OCI-LY7 (cell line): Measurements from ENCODE around the gene FYN. TPM values are rescaled to one million over a fixed set of nuclear protein-coding genes. Genes with fewer than 3 reads are reported as not detected.

Experiments
- BruUV-seq: library from RNA; stranded (reverse); fragments of 400-500 nt; replicated peaks from 2 replicates; lab custom pipeline; 2021; lab: Mats Ljungman, UMichigan
- CTCF ChIA-PET: fragments of 300-600 bp; sonication (Branson Sonifier 250); formaldehyde crosslinking; loops from one replicate; lab custom pipeline; 2022; ENCODE audit warnings: antibody characterized with exemption; ENCODE audit not compliant: unreplicated experiment; lab: Charles Lee
- POLR2A ChIA-PET: fragments of 300-600 bp; sonication (Branson Sonifier 250); formaldehyde crosslinking; loops from one replicate; lab custom pipeline; 2022; ENCODE audit warnings: antibody characterized with exemption; lab: Charles Lee
- DNase-seq: peaks from one replicate; pipeline ENCODE4 v3.0.0-alpha.2; 2015; ENCODE audit warnings: low spot score
- H2AFZ ChIP-seq: fragments of 200-600 bp; sonication (generic), shearing (Covaris generic); 2 replicates; pipeline ENCODE4 v1.6.1; 2014; ENCODE audit warnings: mild to moderate bottlenecking, antibody characterized with exemption, low read length, moderate library complexity
- H3K27ac ChIP-seq: fragments of 200-600 bp; sonication (generic); 2 replicates; pipeline ENCODE4 v1.5.1; 2014; ENCODE audit warnings: mixed run types, low read depth, mild to moderate bottlenecking, moderate library complexity, low read length, inconsistent platforms; ENCODE audit not compliant: poor library complexity, severe bottlenecking
- H3K36me3 ChIP-seq: fragments of 200-600 bp; sonication (generic); 2 replicates; pipeline ENCODE4 v1.6.1; 2014; ENCODE audit warnings: mild to moderate bottlenecking, antibody characterized with exemption, low read length, moderate library complexity, mixed read lengths; ENCODE audit not compliant: insufficient read depth
- H3K4me1 ChIP-seq: fragments of 200-600 bp; sonication (generic); 2 replicates; pipeline ENCODE4 v1.5.1; 2014; ENCODE audit warnings: mild to moderate bottlenecking, low read length; ENCODE audit not compliant: insufficient read depth, poor library complexity, severe bottlenecking
- H3K4me2 ChIP-seq: fragments of 200-600 bp; sonication (generic); 2 replicates; pipeline ENCODE4 v1.6.1; 2014; ENCODE audit warnings: mild to moderate bottlenecking, low read length
- H3K4me3 ChIP-seq: fragments of 200-600 bp; sonication (generic); 2 replicates; pipeline ENCODE4 v1.5.1; 2014; ENCODE audit warnings: mild to moderate bottlenecking, low read depth, low read length; ENCODE audit not compliant: poor library complexity, severe bottlenecking
- H3K79me2 ChIP-seq: fragments of 200-600 bp; sonication (generic); 2 replicates; pipeline ENCODE4 v1.6.1; 2016; ENCODE audit warnings: low read depth, mild to moderate bottlenecking, low read length, moderate library complexity, mixed read lengths; ENCODE audit not compliant: insufficient read depth
- H3K9me2 ChIP-seq: fragments of 200-600 bp; sonication (generic); 2 replicates; pipeline ENCODE4 v1.6.1; 2016; ENCODE audit warnings: mild to moderate bottlenecking, low read length, mixed read lengths; ENCODE audit not compliant: insufficient read depth
- H3K9me3 ChIP-seq: fragments of 200-600 bp; sonication (generic); 2 replicates; pipeline ENCODE4 v1.6.1; 2014; ENCODE audit warnings: mild to moderate bottlenecking, mixed run types, low read length, mixed read lengths
- H4K20me1 ChIP-seq: fragments of 200-600 bp; sonication (generic); 2 replicates; pipeline ENCODE4 v1.6.1; 2014; ENCODE audit warnings: mild to moderate bottlenecking, antibody characterized with exemption, low read length, moderate library complexity, mixed read lengths; ENCODE audit not compliant: insufficient read depth
- CTCF ChIP-seq: fragments of 200-600 bp; sonication (generic); conservative IDR thresholded peaks from 2 replicates; pipeline ENCODE4 v1.5.1; 2014; ENCODE audit warnings: mild to moderate bottlenecking, antibody characterized with exemption, low read length, moderate library complexity, mixed read lengths
- EZH2phosphoT487 ChIP-seq: fragments of 200-600 bp; sonication (generic); IDR thresholded peaks from 2 replicates; pipeline ENCODE4 v1.6.1; 2018; ENCODE audit warnings: low read depth, borderline replicate concordance, mild to moderate bottlenecking, mixed run types, antibody characterized with exemption, low read length, moderate library complexity, mixed read lengths
- intact Hi-C: fragments of 100-400 bp; cut with micrococcal nuclease; formaldehyde crosslinking; loops from one replicate; pipeline ENCODE4 v1.10.0; 2022; ENCODE audit not compliant: unreplicated experiment
- total RNA-seq, 2 experiments: library from RNA; depleted of rRNA in 1 of 2; stranded (reverse); fragments of >200 nt in 1 of 2; shearing (Covaris generic) in 1 of 2; gene quantifications; 2 replicates each; pipeline ENCODE4 v1.2.3, GENCODE V29; 2014 to 2022

FYN gene
- total RNA-seq, 2 experiments from 2014 or later, result 57.3 to 92.9 TPM

GRCh38 chr6:111842271-111842822, 30.9 kb downstream of the FYN start:
- ChIA-PET CTCF (no interaction called here), POLR2A (interaction anchor here (0.6 to 1.0 kb wide), 3 partner anchors 26 to 244 kb away, joined by 3 to 5 read pairs (median 3); no protein-coding TSS in a partner anchor)
- Histone ChIP-seq H3K27ac (no peak overlapping the region), H3K9me3 (no peaks in the 10 kb centered on the region), H3K36me3 (0 out of 2 replicates have a peak, but pooled peaks cover 8% of the 10 kb centered on the region), H4K20me1 (no peaks in the 10 kb centered on the region), H3K4me1 (peaks cover 32% of the 10 kb centered on the region), H3K4me3 (no peak overlapping the region), H3K79me2 (no peaks in the 10 kb centered on the region), H3K9me2 (no peaks in the 10 kb centered on the region), H3K4me2 (peak overlapping the region; percentile 37; the same call in 1 of the 2 replicates), H2AFZ (no peak overlapping the region)
- TF ChIP-seq CTCF (no peak), EZH2phosphoT487 (no peak)
- intact Hi-C loops, result loop anchor here (5.0 kb wide), 1 partner anchor 75 kb away; no protein-coding TSS in a partner anchor
- no TSS peak for BruUV-seq
- DNase-seq, result no peak

- Histone ChIP-seq H3K9me3 (no peaks in the 10 kb centered on the region), H3K9me2 (no peaks in the 10 kb centered on the region), H3K27ac (no peak overlapping the region), H3K79me2 (no peaks in the 10 kb centered on the region), H3K4me3 (no peak overlapping the region), H3K36me3 (0 out of 2 replicates have a peak, but pooled peaks cover 8% of the 10 kb centered on the region), H3K4me2 (peak overlapping the region; percentile 37; the same call in 1 of the 2 replicates), H3K4me1 (peaks cover 33% of the 10 kb centered on the region), H4K20me1 (no peaks in the 10 kb centered on the region), H2AFZ (no peak overlapping the region)
- no TSS peak for BruUV-seq
- no peak for TF ChIP-seq EZH2phosphoT487
- no peak for TF ChIP-seq CTCF
- peak; percentile 43 for DNase-seq
- intact Hi-C loops, result loop anchor here (5.0 kb wide), 1 partner anchor 75 kb away; no protein-coding TSS in a partner anchor
- CTCF ChIA-PET, result interaction anchor here (1.0 kb wide), 1 partner anchor 9 kb away, joined by 3 read pairs; no protein-coding TSS in a partner anchor
- POLR2A ChIA-PET, result interaction anchor here (0.6 kb wide), 2 partner anchors 63 to 244 kb away, joined by 3 to 5 read pairs; no protein-coding TSS in a partner anchor
These were observed 31.4 kb downstream of the FYN start for GRCh38 chr6:111841822-111842221.

- ChIA-PET POLR2A (interaction anchor here (0.5 to 0.9 kb wide), 3 partner anchors 14 to 241 kb away, joined by 3 to 4 read pairs (median 3); no protein-coding TSS in a partner anchor), CTCF (interaction anchor here (1.0 kb wide), 1 partner anchor 10 kb away, joined by 3 read pairs; no protein-coding TSS in a partner anchor)
- Histone ChIP-seq H3K4me3 (no peak overlapping the region), H2AFZ (no peak overlapping the region), H3K27ac (no peak overlapping the region), H3K9me3 (no peaks in the 10 kb centered on the region), H4K20me1 (no peaks in the 10 kb centered on the region), H3K4me1 (peaks cover 37% of the 10 kb centered on the region), H3K36me3 (0 out of 2 replicates have a peak, but pooled peaks cover 5% of the 10 kb centered on the region), H3K4me2 (no peak overlapping the region), H3K79me2 (no peaks in the 10 kb centered on the region), H3K9me2 (no peaks in the 10 kb centered on the region)
- no peak for DNase-seq
- no TSS peak for BruUV-seq
- intact Hi-C loops, result loop anchor here (5.0 kb wide), 1 partner anchor 74 kb away; no protein-coding TSS in a partner anchor
- TF ChIP-seq EZH2phosphoT487 (no peak), CTCF (no peak)
These were observed 32.4 kb downstream of the FYN start for GRCh38 chr6:111840803-111841202.
